Endothelial cell of umbilical vein (primary cell): ENCODE data around the gene USF3.

Experiments used
- CTCF ChIP-seq, 2 donors: IDR thresholded peaks; 1 replicate in 1 of 2; 2 replicates in 1 of 2; pipeline ENCODE4 v1.5.1; 2011; ENCODE audit warnings: low read length in 2 of 2, mild to moderate bottlenecking in 2 of 2, moderate library complexity in 2 of 2, control low read depth in 1 of 2, inconsistent platforms in 1 of 2, low read depth in 1 of 2; ENCODE audit not compliant: insufficient read depth in 1 of 2; ENCODE audit errors: extremely low read depth in 1 of 2
- EZH2 ChIP-seq: IDR thresholded peaks from 2 replicates; pipeline ENCODE4 v1.6.1; 2012; ENCODE audit warnings: borderline replicate concordance, low read depth, mild to moderate bottlenecking, moderate library complexity, low read length, inconsistent platforms; ENCODE audit not compliant: severe bottlenecking
- GATA2 ChIP-seq: IDR thresholded peaks from 2 replicates; pipeline ENCODE4 v1.7.0; 2011; ENCODE audit warnings: low read depth, mild to moderate bottlenecking, moderate library complexity, mixed read lengths, low read length; ENCODE audit not compliant: insufficient read length, insufficient read depth
- JUN ChIP-seq: IDR thresholded peaks from 2 replicates; pipeline ENCODE4 v1.6.1; 2011; ENCODE audit warnings: borderline replicate concordance, low read depth; ENCODE audit not compliant: insufficient read length, insufficient read depth
- MAX ChIP-seq: IDR thresholded peaks from 2 replicates; pipeline ENCODE4 v1.6.1; 2011; ENCODE audit not compliant: insufficient read depth, insufficient read length
- MYC ChIP-seq: IDR thresholded peaks from one replicate; pipeline ENCODE4 v1.6.1; 2011; ENCODE audit warnings: mild to moderate bottlenecking, low read depth, low read length
- POLR2A ChIP-seq: IDR thresholded peaks from 2 replicates; pipeline ENCODE4 v1.6.1; 2012; ENCODE audit warnings: low read depth, mild to moderate bottlenecking, control low read depth, low read length
- POLR2AphosphoS5 ChIP-seq: IDR thresholded peaks from 2 replicates; pipeline ENCODE4 v1.6.1; 2012; ENCODE audit warnings: low read depth, mild to moderate bottlenecking, control low read depth, low read length, moderate library complexity; ENCODE audit not compliant: insufficient read depth

GRCh38 chr3:113654851-113655250 is 41.6 kb downstream of the USF3 start:
- TF ChIP-seq CTCF (IDR thresholded peaks at IDR 0.05; ENCODE audit: extremely low read depth in 1 of 2, insufficient read depth in 1 of 2, low read depth in 1 of 2, low read length in 2 of 2) (no peak), POLR2AphosphoS5 (no peak), POLR2A (no peak), MYC (no peak), MAX (no peak), EZH2 (no peak), GATA2 (no peak), JUN (no peak)
